SK-N-SH treated with all-trans-retinoic acid at 6 μM for 48 hours (cell line): ENCODE results near the gene PLA2G4B.

Experiments used
- ATAC-seq: fragments of 200-7000 bp; cut with Tn5 transposase; 3 replicates; pipeline ENCODE4 v1.9.1; 2020; ENCODE audit warnings: mild to moderate bottlenecking, moderate library complexity
- ARNTL ChIP-seq: fragments of 450-650 bp; formaldehyde crosslinking; IDR thresholded peaks from 2 replicates; pipeline ENCODE4 v1.5.0; 2020; ENCODE audit warnings: low read depth, mild to moderate bottlenecking, moderate library complexity, borderline replicate concordance
- BACH2 ChIP-seq: fragments of 250-450 bp; sonication (Bioruptor Pico); IDR thresholded peaks from 2 replicates; pipeline ENCODE4 v1.9.0; 2021; ENCODE audit warnings: mild to moderate bottlenecking, borderline replicate concordance
- CSDC2 ChIP-seq: fragments of 250-450 bp; sonication (Bioruptor Pico); IDR thresholded peaks from 2 replicates; pipeline ENCODE4 v1.5.0; 2020; ENCODE audit warnings: mild to moderate bottlenecking, moderate library complexity
- ESRRG ChIP-seq: fragments of 250-450 bp; sonication (Bioruptor Pico); IDR thresholded peaks from 2 replicates; pipeline ENCODE4 v1.6.1; 2021; ENCODE audit warnings: mild to moderate bottlenecking
- GLIS3 ChIP-seq: fragments of 250-450 bp; sonication (Bioruptor Pico); IDR thresholded peaks from 2 replicates; pipeline ENCODE4 v1.5.0; 2020; ENCODE audit warnings: mild to moderate bottlenecking, moderate library complexity
- ISL1 ChIP-seq: fragments of 250-450 bp; sonication (Bioruptor Pico); IDR thresholded peaks from 2 replicates; pipeline ENCODE4 v2.1.2; 2022; ENCODE audit warnings: mild to moderate bottlenecking, moderate library complexity
- OSR1 ChIP-seq: fragments of 250-450 bp; sonication (Bioruptor Pico); IDR thresholded peaks from 2 replicates; pipeline ENCODE4 v1.8.0; 2022; ENCODE audit warnings: moderate library complexity, mild to moderate bottlenecking, inconsistent platforms
- PPARA ChIP-seq: fragments of 250-450 bp; sonication (Bioruptor Pico); IDR thresholded peaks from 2 replicates; pipeline ENCODE4 v1.5.0; 2020; ENCODE audit warnings: mild to moderate bottlenecking, borderline replicate concordance
- TCF4 ChIP-seq: fragments of 250-450 bp; sonication (Bioruptor Pico); IDR thresholded peaks from 2 replicates; pipeline ENCODE4 v1.8.0; 2021; ENCODE audit warnings: mild to moderate bottlenecking, moderate library complexity, borderline replicate concordance
- TOX ChIP-seq: fragments of 250-450 bp; sonication (Bioruptor Pico); IDR thresholded peaks from 2 replicates; pipeline ENCODE4 v1.8.0; 2021; ENCODE audit warnings: mild to moderate bottlenecking, moderate library complexity, borderline replicate concordance
- ZC3H10 ChIP-seq: fragments of 250-450 bp; sonication (Bioruptor Pico); IDR thresholded peaks from 2 replicates; pipeline ENCODE4 v1.5.1; 2021; ENCODE audit warnings: mild to moderate bottlenecking, moderate library complexity
- ZFP3 ChIP-seq: fragments of 250-450 bp; sonication (Bioruptor Pico); IDR thresholded peaks from 2 replicates; pipeline ENCODE4 v1.5.0; 2020; ENCODE audit warnings: mild to moderate bottlenecking, moderate library complexity
- ZFP30 ChIP-seq: fragments of 450-650 bp; formaldehyde crosslinking; IDR thresholded peaks from 2 replicates; pipeline ENCODE4 v1.5.0; 2022; ENCODE audit warnings: mild to moderate bottlenecking, moderate library complexity
- ZNF565 ChIP-seq: fragments of 450-650 bp; formaldehyde crosslinking; conservative IDR thresholded peaks from 2 replicates; pipeline ENCODE4 v1.5.0; 2020; ENCODE audit warnings: low read depth, mild to moderate bottlenecking, moderate library complexity
- ZNF8 ChIP-seq: fragments of 450-650 bp; formaldehyde crosslinking; IDR thresholded peaks from 2 replicates; pipeline ENCODE4 v1.5.0; 2020; ENCODE audit warnings: mild to moderate bottlenecking, moderate library complexity
- TF ChIP-seq, protein P1 (sequence below): fragments of 250-450 bp; sonication (Bioruptor Pico); IDR thresholded peaks from 2 replicates; pipeline ENCODE4 v1.8.0; 2021; ENCODE audit warnings: low read depth, mild to moderate bottlenecking, moderate library complexity, borderline replicate concordance
- TF ChIP-seq, protein P2 (sequence below): fragments of 250-450 bp; sonication (Bioruptor Pico); IDR thresholded peaks from 2 replicates; pipeline ENCODE4 v1.8.0; 2020; ENCODE audit warnings: mild to moderate bottlenecking, moderate library complexity, borderline replicate concordance
- TF ChIP-seq, protein P3 (sequence below): fragments of 250-450 bp; sonication (Bioruptor Pico); IDR thresholded peaks from 2 replicates; pipeline ENCODE4 v1.5.1; 2020; ENCODE audit warnings: low read depth, mild to moderate bottlenecking, moderate library complexity
- TF ChIP-seq, protein P4 (sequence below): fragments of 250-450 bp; sonication (Bioruptor Pico); IDR thresholded peaks from 2 replicates; pipeline ENCODE4 v1.5.1; 2021; ENCODE audit warnings: mild to moderate bottlenecking, moderate library complexity
- TF ChIP-seq, protein P5 (sequence below): fragments of 250-450 bp; sonication (Bioruptor Pico); IDR thresholded peaks from 2 replicates; pipeline ENCODE4 v1.5.0; 2020; ENCODE audit warnings: mild to moderate bottlenecking, moderate library complexity

The PLA2G4B gene

DNA sequence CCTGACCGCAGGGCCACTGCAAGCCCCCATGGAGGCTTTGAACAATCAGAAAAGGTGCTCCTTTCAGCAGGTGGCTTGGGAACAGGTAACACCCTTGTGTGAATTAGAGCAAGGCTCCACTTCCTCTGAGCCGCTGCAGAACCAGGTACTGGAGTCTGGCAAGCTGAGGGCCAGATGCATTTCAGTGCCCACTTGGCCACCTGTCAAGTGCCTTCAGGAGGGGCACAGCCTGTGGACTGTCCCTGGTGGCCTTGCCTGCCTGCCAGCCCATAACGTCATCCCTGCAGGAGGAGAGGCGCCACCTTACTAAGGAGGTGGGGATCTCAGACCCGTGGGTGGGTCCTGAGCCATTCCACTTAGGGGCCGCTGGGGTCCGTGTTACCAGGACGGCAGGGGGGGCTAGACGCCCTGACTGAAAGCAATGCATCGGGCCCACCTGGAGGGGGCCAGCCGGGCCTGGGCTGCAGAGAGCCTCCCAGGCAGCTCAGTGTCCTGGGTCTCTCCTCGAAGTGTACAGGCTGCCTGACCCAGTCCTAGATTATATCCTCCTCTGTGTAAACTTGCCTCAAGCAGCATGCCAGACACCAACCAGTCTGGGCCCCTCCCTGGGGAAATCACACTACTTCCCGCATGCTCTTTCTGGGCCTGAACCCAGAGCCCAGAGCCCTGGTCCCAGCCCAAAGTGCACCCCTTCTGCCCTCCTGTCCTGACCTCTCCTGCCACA lies 39.1 kb downstream of the PLA2G4B start:
- TF ChIP-seq, protein P1, sequence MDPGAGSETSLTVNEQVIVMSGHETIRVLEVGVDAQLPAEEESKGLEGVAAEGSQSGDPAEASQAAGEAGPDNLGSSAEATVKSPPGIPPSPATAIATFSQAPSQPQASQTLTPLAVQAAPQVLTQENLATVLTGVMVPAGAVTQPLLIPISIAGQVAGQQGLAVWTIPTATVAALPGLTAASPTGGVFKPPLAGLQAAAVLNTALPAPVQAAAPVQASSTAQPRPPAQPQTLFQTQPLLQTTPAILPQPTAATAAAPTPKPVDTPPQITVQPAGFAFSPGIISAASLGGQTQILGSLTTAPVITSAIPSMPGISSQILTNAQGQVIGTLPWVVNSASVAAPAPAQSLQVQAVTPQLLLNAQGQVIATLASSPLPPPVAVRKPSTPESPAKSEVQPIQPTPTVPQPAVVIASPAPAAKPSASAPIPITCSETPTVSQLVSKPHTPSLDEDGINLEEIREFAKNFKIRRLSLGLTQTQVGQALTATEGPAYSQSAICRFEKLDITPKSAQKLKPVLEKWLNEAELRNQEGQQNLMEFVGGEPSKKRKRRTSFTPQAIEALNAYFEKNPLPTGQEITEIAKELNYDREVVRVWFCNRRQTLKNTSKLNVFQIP (CRISPR knock-in tag): no peak
- TF ChIP-seq, protein P2, sequence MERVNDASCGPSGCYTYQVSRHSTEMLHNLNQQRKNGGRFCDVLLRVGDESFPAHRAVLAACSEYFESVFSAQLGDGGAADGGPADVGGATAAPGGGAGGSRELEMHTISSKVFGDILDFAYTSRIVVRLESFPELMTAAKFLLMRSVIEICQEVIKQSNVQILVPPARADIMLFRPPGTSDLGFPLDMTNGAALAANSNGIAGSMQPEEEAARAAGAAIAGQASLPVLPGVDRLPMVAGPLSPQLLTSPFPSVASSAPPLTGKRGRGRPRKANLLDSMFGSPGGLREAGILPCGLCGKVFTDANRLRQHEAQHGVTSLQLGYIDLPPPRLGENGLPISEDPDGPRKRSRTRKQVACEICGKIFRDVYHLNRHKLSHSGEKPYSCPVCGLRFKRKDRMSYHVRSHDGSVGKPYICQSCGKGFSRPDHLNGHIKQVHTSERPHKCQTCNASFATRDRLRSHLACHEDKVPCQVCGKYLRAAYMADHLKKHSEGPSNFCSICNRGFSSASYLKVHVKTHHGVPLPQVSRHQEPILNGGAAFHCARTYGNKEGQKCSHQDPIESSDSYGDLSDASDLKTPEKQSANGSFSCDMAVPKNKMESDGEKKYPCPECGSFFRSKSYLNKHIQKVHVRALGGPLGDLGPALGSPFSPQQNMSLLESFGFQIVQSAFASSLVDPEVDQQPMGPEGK (CRISPR knock-in tag): no peak
- TF ChIP-seq BACH2 (CRISPR knock-in tag) (no peak), TOX (no peak), ZFP30 (CRISPR knock-in tag) (no peak), ZNF8 (no peak), OSR1 (CRISPR knock-in tag) (no peak), ZC3H10 (CRISPR knock-in tag) (no peak), TCF4 (CRISPR knock-in tag) (no peak), ZFP3 (CRISPR knock-in tag) (no peak)
- TF ChIP-seq, protein P3, sequence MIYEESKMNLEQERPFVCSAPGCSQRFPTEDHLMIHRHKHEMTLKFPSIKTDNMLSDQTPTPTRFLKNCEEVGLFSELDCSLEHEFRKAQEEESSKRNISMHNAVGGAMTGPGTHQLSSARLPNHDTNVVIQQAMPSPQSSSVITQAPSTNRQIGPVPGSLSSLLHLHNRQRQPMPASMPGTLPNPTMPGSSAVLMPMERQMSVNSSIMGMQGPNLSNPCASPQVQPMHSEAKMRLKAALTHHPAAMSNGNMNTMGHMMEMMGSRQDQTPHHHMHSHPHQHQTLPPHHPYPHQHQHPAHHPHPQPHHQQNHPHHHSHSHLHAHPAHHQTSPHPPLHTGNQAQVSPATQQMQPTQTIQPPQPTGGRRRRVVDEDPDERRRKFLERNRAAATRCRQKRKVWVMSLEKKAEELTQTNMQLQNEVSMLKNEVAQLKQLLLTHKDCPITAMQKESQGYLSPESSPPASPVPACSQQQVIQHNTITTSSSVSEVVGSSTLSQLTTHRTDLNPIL: no peak
- TF ChIP-seq, all 23 proteins: peak for 0
- ATAC-seq: no peak

DNA sequence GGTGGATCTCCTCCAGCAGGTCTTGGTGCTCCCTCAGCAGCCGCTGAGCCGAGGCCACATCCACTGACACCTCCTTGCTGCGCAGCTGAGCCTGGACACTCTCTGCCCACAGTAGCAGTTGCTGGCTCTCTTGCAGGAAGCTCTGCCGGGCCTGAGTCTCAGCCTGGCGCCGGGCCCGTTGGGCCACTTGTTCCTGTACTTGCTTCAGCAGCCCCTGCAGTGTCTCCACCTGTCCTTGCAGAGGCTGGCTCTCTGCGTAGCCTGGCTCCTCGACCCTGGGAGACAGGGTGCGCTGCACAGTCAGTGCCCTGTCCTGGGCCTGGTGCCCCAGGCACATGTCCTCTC lies 39.7 kb downstream of the PLA2G4B start:
- no peak for ATAC-seq
- TF ChIP-seq ZNF565 (CRISPR knock-in tag) (no peak), ESRRG (no peak), ZFP3 (CRISPR knock-in tag) (no peak), ARNTL (no peak), ZNF8 (no peak), ZFP30 (CRISPR knock-in tag) (no peak), CSDC2 (CRISPR knock-in tag) (no peak), GLIS3 (CRISPR knock-in tag) (no peak), TOX (no peak), PPARA (CRISPR knock-in tag) (no peak), BACH2 (CRISPR knock-in tag) (no peak), ISL1 (CRISPR knock-in tag) (no peak)
- TF ChIP-seq, protein P3: no peak
- TF ChIP-seq, protein P1 (CRISPR knock-in tag): no peak
- TF ChIP-seq, protein P4, sequence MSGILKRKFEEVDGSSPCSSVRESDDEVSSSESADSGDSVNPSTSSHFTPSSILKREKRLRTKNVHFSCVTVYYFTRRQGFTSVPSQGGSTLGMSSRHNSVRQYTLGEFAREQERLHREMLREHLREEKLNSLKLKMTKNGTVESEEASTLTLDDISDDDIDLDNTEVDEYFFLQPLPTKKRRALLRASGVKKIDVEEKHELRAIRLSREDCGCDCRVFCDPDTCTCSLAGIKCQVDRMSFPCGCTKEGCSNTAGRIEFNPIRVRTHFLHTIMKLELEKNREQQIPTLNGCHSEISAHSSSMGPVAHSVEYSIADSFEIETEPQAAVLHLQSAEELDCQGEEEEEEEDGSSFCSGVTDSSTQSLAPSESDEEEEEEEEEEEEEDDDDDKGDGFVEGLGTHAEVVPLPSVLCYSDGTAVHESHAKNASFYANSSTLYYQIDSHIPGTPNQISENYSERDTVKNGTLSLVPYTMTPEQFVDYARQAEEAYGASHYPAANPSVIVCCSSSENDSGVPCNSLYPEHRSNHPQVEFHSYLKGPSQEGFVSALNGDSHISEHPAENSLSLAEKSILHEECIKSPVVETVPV: no peak
- TF ChIP-seq, protein P2 (CRISPR knock-in tag): no peak
- TF ChIP-seq, protein P5, sequence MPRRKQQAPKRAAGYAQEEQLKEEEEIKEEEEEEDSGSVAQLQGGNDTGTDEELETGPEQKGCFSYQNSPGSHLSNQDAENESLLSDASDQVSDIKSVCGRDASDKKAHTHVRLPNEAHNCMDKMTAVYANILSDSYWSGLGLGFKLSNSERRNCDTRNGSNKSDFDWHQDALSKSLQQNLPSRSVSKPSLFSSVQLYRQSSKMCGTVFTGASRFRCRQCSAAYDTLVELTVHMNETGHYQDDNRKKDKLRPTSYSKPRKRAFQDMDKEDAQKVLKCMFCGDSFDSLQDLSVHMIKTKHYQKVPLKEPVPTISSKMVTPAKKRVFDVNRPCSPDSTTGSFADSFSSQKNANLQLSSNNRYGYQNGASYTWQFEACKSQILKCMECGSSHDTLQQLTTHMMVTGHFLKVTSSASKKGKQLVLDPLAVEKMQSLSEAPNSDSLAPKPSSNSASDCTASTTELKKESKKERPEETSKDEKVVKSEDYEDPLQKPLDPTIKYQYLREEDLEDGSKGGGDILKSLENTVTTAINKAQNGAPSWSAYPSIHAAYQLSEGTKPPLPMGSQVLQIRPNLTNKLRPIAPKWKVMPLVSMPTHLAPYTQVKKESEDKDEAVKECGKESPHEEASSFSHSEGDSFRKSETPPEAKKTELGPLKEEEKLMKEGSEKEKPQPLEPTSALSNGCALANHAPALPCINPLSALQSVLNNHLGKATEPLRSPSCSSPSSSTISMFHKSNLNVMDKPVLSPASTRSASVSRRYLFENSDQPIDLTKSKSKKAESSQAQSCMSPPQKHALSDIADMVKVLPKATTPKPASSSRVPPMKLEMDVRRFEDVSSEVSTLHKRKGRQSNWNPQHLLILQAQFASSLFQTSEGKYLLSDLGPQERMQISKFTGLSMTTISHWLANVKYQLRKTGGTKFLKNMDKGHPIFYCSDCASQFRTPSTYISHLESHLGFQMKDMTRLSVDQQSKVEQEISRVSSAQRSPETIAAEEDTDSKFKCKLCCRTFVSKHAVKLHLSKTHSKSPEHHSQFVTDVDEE (CRISPR knock-in tag): no peak
